Measurements from ENCODE around the gene CSK.

DNA sequence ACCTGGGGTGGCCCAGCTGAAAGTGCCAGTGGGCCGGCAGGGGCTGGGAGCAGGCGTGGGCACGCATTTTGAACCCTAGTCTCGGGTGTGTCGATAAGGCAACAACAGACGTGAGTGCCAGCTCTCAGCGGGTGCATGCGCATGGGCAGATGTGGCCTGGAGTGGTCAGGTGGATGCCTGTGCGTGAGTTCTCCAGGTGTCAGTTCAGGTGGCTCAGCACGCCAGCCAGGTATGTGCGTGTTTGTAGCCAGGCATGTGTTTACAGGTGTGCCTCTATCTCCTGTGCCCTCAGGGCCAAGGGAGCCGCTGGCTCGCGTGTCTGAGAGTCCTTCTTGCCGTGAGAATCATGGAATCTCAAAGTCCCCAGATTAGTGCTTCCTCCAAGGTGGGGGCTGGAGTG, 18.5 kb upstream of the CSK start:
- no peak for TF ChIP-seq EP300 (IDR thresholded peaks at IDR 0.05)
- no peak for TF ChIP-seq CTCF (IDR thresholded peaks at IDR 0.05)
